Measurements from ENCODE around the gene CHIT1.

CHIT1 gene

DNA sequence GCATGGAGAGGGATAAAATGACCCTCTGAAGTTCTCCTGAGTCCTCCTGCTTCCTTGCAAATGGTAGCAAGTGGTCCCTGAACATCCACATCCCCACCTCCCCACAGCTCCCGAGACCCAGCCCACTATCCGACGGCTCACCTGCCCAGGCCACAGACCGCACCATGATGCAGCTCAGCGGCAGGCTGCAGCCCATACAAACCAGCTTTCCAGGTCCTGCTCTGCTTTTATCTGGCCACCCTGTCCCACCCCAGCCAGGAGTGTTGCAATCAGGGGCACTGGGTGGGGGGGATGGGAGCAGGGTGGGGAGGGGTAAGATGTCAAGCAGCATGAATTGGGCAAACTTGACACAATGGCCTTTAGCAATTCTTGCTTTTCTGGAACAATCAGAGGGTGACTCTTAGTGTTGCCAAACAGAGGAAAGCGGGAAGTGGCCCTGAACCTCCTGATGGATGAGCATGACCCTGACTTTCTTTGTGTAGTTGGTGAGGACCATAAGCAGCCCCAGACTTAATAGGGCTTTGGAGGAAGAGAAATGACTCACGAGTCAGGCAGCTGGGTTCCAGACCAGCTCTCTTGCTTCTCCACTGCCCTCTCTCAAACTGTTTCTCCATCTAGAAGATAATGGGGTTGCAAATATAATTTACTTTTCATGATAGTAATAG lies at the start of gene CHIT1:
TSS of gene CHIT1 (minus strand) at position 203 of the 665 bp plus-strand sequence. CDS start at position 166, 37 bp downstream.
- no peak within 1 kb of the TSS for H3K27ac Mint-ChIP-seq
- no peak within 1 kb of the TSS for H3K4me3 Mint-ChIP-seq
- H3K27me3 Mint-ChIP-seq: peaks cover 28% of the 10 kb centered on the region
- H3K4me1 Mint-ChIP-seq: no peaks in the 10 kb centered on the region
- H3K9me3 Mint-ChIP-seq: peaks cover 8 to 11% of the 10 kb centered on the region in 2 donors
- DNase-seq (no peak), ATAC-seq (no peak)

GRCh38 chr1:203278885-203279406 lies 49.5 kb upstream of the CHIT1 start:
- Mint-ChIP-seq H3K27me3 (no peaks in the 10 kb centered on the region), H3K9me3 (no peaks in the 10 kb centered on the region), H3K4me3 (peak overlapping the region; percentile 59 to 75), H3K4me1 (peaks cover 80% of the 10 kb centered on the region), H3K27ac (peak overlapping the region; percentile 48 to 69)
- ATAC-seq: no peak
- no peak for DNase-seq

DNA sequence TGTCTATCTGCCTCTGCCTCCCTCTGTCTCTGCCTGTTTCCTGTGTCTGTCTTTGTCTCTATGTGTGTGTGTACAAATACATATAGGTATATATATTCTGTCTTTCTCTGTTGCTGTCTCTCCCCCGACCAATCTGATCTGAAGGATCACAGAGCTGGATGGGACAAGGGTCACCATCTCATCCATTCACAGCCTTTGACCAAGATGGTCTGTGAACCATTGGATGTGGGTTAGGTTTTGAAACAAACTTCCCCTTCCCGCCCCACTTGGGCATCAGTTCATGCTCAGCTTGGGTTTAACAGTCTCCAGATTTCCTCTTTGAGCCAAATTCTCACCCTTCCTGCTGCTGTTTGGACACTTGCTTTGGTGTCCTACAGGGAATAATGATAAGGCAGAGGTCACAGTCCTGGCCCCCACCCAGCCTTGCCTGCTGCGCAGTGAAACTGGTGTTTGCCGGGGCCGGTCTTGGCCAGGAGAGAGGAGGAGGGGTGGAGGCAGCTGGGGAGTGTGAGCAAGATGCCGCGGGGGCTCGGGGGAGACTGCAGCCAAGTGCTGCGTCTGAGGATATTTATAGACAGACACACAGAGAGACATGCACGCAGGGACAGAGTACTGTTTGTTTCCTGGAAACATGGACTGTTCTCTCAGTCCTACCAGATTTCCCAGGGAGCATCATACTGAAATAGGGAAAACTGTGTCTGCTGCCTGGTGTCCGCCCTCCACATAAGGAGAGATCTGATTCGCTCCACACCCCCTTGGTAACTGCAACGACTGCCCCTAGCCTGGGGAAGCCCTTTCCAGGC lies 48.8 kb upstream of the CHIT1 start:
- DNase-seq (no peak), ATAC-seq (peak; percentile 31)
- Mint-ChIP-seq H3K27me3 (no peaks in the 10 kb centered on the region), H3K4me3 (peak overlapping the region; percentile 75 to 80), H3K9me3 (no peaks in the 10 kb centered on the region), H3K4me1 (peaks cover 86% of the 10 kb centered on the region), H3K27ac (peak overlapping the region; percentile 93 to 94)

DNA sequence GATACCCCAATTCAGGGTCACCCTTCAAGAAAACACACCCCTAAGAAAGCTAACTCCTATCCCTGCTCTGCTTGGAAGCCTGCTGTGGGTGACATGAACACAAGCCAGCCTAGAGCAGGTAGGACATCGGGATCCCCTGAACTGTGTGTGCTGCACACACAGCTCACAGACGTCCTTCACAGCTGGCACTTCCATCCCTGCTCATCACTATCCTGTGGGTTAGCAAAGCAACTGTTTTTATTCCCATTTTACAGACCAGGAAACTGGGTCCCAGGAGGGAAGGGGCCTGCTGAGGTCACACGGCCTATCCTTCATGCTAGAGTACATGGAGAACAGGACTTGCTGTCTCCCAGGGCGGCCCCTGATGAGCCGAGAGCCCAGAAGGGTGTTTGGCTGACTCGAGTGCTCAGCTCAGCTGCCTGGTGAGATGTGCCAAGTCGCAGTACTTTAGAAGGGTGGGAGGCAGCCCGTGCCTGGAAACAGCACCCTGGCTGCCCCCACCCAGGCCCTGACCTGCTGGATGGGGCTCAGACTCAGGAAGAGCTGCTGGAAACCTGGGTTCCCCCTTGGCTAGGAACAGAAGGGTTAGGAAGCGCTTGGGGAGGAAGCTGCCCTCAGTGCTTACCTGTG lies 47.6 kb upstream of the CHIT1 start:
- Mint-ChIP-seq H3K27ac (peak overlapping the region; percentile 93 to 94), H3K9me3 (no peaks in the 10 kb centered on the region), H3K4me3 (peak overlapping the region; percentile 75 to 80), H3K4me1 (peaks cover 84% of the 10 kb centered on the region), H3K27me3 (no peaks in the 10 kb centered on the region)
- ATAC-seq (no peak), DNase-seq (no peak)

DNA sequence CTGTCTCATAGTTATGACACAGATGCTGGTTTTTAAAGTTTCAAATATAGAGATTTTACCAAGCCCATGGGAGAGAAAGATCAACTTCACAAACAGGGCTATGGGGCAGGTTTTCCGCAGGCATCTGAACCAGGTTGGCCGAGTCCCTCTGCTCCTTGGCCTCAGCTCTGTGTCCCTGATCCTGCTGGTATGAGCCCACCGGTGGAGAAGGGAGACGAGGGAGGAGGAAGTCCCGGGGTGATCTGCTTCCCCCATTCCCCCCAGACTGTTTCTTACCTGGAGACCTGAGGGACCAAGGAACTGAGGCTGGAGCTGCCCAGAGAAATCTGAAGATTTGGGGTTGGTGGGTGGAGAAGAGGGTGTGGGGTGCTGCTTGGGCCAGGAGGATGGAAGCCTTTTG lies 46.9 kb upstream of the CHIT1 start:
- Mint-ChIP-seq H3K4me1 (peaks cover 84% of the 10 kb centered on the region), H3K9me3 (no peaks in the 10 kb centered on the region), H3K4me3 (no peak overlapping the region), H3K27me3 (no peaks in the 10 kb centered on the region), H3K27ac (peak overlapping the region in 1 of 2 donors; percentile 50)
- ATAC-seq (no peak), DNase-seq (no peak)

- H3K27ac Mint-ChIP-seq: peak overlapping the region in 1 of 2 donors; percentile 9
- H3K9me3 Mint-ChIP-seq: no peaks in the 10 kb centered on the region
- ATAC-seq (no peak), DNase-seq (no peak)
- H3K27me3 Mint-ChIP-seq: no peaks in the 10 kb centered on the region
- H3K4me1 Mint-ChIP-seq: peaks cover 90% of the 10 kb centered on the region
- H3K4me3 Mint-ChIP-seq: no peak overlapping the region
Measured at GRCh38 chr1:203275656-203276272, 46.3 kb upstream of the CHIT1 start.

- peak overlapping the region; percentile 76 to 89 for H3K4me3 Mint-ChIP-seq
- peaks cover 90% of the 10 kb centered on the region for H3K4me1 Mint-ChIP-seq
- ATAC-seq: no peak
- no peaks in the 10 kb centered on the region for H3K9me3 Mint-ChIP-seq
- H3K27ac Mint-ChIP-seq: peak overlapping the region in 1 of 2 donors; percentile 74
- DNase-seq: no peak
- no peaks in the 10 kb centered on the region for H3K27me3 Mint-ChIP-seq
Measured at GRCh38 chr1:203274603-203275381, 45.3 kb upstream of the CHIT1 start.

- Mint-ChIP-seq H3K27me3 (no peaks in the 10 kb centered on the region), H3K4me3 (peak overlapping the region; percentile 76 to 89), H3K27ac (peak overlapping the region; percentile 83 to 93), H3K4me1 (peaks cover 85% of the 10 kb centered on the region), H3K9me3 (no peaks in the 10 kb centered on the region)
- no peak for DNase-seq
- ATAC-seq: peak; percentile 0
Measured at GRCh38 chr1:203273869-203274602, 44.6 kb upstream of the CHIT1 start.

DNA sequence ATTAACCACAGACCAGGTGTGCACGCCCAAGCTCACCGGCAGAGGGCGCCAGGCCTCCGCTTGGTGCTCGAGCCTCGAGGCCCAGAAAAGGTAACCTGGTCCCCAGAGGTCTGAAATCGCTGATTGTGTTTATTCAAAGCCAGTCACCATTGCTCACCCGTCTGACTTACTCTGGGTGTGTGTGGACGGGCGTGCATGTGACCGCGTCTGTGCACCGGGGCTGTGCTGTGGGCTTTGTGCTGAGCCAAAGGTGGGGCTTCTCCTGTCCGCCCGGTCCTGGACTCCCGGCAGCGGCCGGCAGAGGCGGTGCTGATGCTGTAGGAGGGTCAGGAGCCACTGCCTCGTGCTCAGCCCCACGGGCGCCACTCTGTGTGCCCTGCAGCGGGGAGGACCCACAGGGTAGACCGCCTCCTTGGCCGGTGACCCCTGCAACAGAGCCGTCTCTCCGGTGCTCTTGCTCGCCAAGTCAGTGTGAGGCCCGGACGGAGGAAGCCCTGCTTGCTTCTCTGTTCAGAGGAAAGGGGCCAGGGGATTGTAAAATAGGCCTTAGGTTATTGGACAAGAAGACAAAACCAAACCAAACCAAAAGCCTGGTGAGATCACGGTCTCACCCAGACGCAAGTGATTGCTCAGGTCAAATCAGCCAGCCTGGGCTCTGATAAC lies 43.9 kb upstream of the CHIT1 start:
- no peaks in the 10 kb centered on the region for H3K27me3 Mint-ChIP-seq
- no peaks in the 10 kb centered on the region for H3K9me3 Mint-ChIP-seq
- peak; percentile 89 to 91 for DNase-seq
- peak overlapping the region; percentile 76 to 89 for H3K4me3 Mint-ChIP-seq
- peak; percentile 77 for ATAC-seq
- peaks cover 78% of the 10 kb centered on the region for H3K4me1 Mint-ChIP-seq
- peak overlapping the region; percentile 83 to 93 for H3K27ac Mint-ChIP-seq

DNA sequence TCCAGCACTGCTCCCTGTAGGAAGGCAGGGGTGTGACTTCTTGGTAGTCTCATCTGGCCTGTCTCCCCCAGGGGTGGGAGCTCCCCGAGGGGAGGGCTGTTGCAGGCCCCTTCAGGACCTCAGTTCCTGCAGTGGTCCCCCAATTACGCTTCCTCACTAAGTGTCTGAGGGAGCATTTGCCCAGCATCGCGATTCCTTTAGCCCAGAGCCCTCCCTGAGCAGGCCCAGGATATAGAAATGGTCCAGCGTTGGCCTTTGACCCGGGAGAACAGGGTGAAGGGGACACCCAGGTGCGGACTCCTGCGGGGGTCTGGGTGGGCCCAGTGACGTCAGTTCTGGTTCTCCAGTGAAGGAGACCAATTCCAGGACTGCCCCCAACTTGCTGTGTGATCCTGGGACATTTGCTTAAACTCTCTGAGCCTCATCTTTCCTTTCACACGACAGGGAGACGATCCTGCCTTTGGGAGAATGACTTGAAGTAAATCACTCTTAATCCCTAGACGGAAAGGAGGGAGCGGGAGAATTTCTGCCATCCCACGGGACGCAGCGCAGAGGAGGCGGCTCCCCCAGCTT lies 43.2 kb upstream of the CHIT1 start:
- Mint-ChIP-seq H3K4me3 (peak overlapping the region; percentile 76 to 89), H3K27ac (no peak overlapping the region), H3K27me3 (no peaks in the 10 kb centered on the region), H3K4me1 (peaks cover 77% of the 10 kb centered on the region), H3K9me3 (no peaks in the 10 kb centered on the region)
- no peak for ATAC-seq
- no peak for DNase-seq

DNA sequence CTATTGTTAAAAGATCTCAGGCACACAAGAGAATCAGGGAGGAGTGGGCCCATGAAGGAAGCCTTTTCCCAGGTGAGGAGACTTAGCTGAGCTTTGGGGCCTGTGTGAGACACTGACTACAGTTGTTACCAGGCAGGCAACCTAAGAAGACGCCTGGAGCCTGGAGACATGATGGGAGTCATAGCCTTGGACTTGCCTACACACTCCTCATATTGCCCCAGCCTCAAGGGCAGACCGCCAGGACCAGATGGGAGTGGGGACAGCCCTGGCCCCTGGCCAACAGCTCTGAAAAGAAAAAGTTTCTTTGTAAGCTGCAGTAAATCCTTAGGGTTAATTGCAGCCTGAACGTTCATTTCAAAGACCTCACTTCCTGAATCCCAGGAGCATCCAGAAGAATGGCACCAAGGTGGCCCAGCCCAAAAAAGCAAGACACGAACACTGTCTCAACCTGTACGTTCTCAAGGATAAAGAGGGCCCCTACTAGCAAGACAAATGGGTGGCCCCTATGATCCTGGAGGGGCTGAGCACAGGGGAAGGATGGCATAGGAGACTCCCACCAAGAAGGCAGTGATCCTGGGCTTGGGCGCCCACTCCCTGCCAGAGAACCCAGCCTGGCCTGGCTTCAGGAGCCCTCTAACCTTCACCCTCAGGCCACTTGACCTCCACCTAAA lies 42.6 kb upstream of the CHIT1 start:
- H3K27ac Mint-ChIP-seq: no peak overlapping the region
- no peak for ATAC-seq
- no peaks in the 10 kb centered on the region for H3K27me3 Mint-ChIP-seq
- no peak for DNase-seq
- H3K9me3 Mint-ChIP-seq: no peaks in the 10 kb centered on the region
- H3K4me1 Mint-ChIP-seq: peaks cover 77% of the 10 kb centered on the region
- no peak overlapping the region for H3K4me3 Mint-ChIP-seq

- Mint-ChIP-seq H3K4me3 (peak overlapping the region; percentile 24 to 26), H3K4me1 (peaks cover 70% of the 10 kb centered on the region), H3K9me3 (no peaks in the 10 kb centered on the region), H3K27ac (peak overlapping the region in 1 of 2 donors; percentile 63), H3K27me3 (no peaks in the 10 kb centered on the region)
- DNase-seq (peak in 1 of 2 donors; percentile 71), ATAC-seq (peak; percentile 60)
Measured at GRCh38 chr1:203271018-203271743, 41.7 kb upstream of the CHIT1 start.
